Uterus (tissue), 4 donors: ENCODE results near the gene TBL1X. TPM values are rescaled to one million over a fixed set of nuclear protein-coding genes. Genes with fewer than 3 reads are reported as not detected.

Source experiments
- DNase-seq, 2 donors: peaks; one replicate each; pipeline ENCODE4 v3.0.0-alpha.2; 2019 to 2020
- H3K27ac ChIP-seq, 2 donors: fragments of 200-600 bp; sonication (generic); 1 replicate in 1 of 2; 2 replicates in 1 of 2; pipeline ENCODE4 v1.5.1; 2016 to 2018
- H3K27me3 ChIP-seq, 2 donors: fragments of 200-600 bp; sonication (generic); one replicate each; pipeline ENCODE4 v1.5.1; 2018 to 2019; ENCODE audit warnings: control low read depth in 1 of 2
- H3K36me3 ChIP-seq, 2 donors: fragments of 200-600 bp; sonication (generic); one replicate each; pipeline ENCODE4 v1.5.1; 2019; ENCODE audit warnings: control low read depth in 1 of 2
- H3K4me1 ChIP-seq, 2 donors: fragments of 200-600 bp; sonication (generic); one replicate each; pipeline ENCODE4 v1.5.1; 2018 to 2019; ENCODE audit warnings: control low read depth in 1 of 2
- H3K4me3 ChIP-seq, 2 donors: fragments of 200-600 bp; sonication (generic); 1 replicate in 1 of 2; 2 replicates in 1 of 2; pipeline ENCODE4 v1.5.1; 2018 to 2019; ENCODE audit warnings: mild to moderate bottlenecking in 1 of 2
- H3K9me3 ChIP-seq, 2 donors: fragments of 200-600 bp; sonication (generic); one replicate each; pipeline ENCODE4 v1.5.1; 2019; ENCODE audit warnings: control low read depth in 1 of 2
- POLR2A ChIP-seq, 2 donors: fragments of 450-650 bp; IDR thresholded peaks; one replicate each; pipeline ENCODE4 v1.6.1; 2016; ENCODE audit warnings: antibody characterized with exemption in 2 of 2, mild to moderate bottlenecking in 1 of 2, moderate library complexity in 1 of 2
- intact Hi-C: fragments of 100-400 bp; cut with DNase I; formaldehyde crosslinking; loops from one replicate; pipeline ENCODE4 v1.15.1; 2023; ENCODE audit warnings: low total_unique reads
- total RNA-seq, 4 donors: library from RNA; depleted of rRNA in 3 of 4; stranded (reverse); fragments of >200 nt in 3 of 4; gene quantifications; one replicate each; pipeline versions ENCODE4 v1.1.0 to v1.2.4, GENCODE V29; 2014 to 2023
- TF ChIP-seq, protein P1 (sequence below), 4 experiments: fragments of 200-600 bp in 2 of 4; fragments of 450-650 bp in 2 of 4; sonication (generic) in 2 of 4; IDR thresholded peaks; one replicate each; pipeline ENCODE4 v1.5.1; 2016 to 2019; ENCODE audit warnings: antibody characterized with exemption in 4 of 4, mild to moderate bottlenecking in 2 of 4, moderate library complexity in 1 of 4
- donor health status: DM: yes; HTN: yes; CAD: no.

Gene TBL1X
- total RNA-seq, 4 donors from 2014 or later = 15.4 to 121 (median 47.7) TPM

DNA sequence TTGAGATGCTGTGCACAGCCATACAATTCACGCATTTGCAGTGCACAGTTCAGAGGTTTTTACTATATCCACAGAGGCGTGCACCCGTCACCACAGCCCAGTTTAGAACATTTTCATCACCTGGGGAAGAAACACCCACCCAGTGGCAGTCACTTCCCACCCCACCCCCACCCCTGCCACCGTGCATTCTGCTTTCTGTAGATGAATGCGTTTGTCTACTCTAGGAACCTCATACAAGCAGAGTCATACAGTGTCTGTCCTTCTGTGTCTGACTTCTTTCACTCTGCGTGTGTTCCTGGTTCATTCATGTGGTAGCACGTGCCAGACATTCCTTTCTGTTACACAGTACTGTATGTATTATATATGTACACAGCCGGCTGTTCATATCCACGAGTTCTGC lies 122.8 kb downstream of the TBL1X start:
- H3K4me3 ChIP-seq = no peak overlapping the region
- H3K4me1 ChIP-seq = no peaks in the 10 kb centered on the region
- TF ChIP-seq POLR2A (IDR thresholded peaks at IDR 0.05) = no peak
- TF ChIP-seq, protein P1, sequence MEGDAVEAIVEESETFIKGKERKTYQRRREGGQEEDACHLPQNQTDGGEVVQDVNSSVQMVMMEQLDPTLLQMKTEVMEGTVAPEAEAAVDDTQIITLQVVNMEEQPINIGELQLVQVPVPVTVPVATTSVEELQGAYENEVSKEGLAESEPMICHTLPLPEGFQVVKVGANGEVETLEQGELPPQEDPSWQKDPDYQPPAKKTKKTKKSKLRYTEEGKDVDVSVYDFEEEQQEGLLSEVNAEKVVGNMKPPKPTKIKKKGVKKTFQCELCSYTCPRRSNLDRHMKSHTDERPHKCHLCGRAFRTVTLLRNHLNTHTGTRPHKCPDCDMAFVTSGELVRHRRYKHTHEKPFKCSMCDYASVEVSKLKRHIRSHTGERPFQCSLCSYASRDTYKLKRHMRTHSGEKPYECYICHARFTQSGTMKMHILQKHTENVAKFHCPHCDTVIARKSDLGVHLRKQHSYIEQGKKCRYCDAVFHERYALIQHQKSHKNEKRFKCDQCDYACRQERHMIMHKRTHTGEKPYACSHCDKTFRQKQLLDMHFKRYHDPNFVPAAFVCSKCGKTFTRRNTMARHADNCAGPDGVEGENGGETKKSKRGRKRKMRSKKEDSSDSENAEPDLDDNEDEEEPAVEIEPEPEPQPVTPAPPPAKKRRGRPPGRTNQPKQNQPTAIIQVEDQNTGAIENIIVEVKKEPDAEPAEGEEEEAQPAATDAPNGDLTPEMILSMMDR (IDR thresholded peaks at IDR 0.05) = no peak
- no peaks in the 10 kb centered on the region for H3K27me3 ChIP-seq
- H3K36me3 ChIP-seq = no peaks in the 10 kb centered on the region
- H3K9me3 ChIP-seq = no peaks in the 10 kb centered on the region
- DNase-seq = no peak
- intact Hi-C loops = no loop called here
- H3K27ac ChIP-seq = no peak overlapping the region

DNA sequence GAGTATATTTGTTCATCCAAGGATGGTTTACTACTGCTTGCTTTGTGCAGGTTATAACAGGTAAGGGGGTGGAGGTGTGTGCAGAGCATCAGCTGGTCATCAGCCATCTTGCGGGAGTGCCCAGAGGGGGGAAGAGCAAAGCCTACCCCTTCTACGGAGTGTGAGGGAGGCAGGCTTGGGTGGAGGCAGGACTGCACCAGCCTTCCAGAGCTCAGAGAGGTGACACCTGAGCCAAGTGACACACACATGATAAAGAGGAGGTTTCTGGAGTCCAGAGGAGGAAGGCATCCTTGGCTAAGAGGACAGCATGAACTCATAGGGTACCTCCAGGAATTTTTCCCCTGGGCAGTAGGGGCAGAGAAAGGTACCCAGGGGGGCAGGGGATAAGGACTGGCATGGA lies 126.6 kb downstream of the TBL1X start:
- no peaks in the 10 kb centered on the region for H3K9me3 ChIP-seq
- intact Hi-C loops = no loop called here
- no peak overlapping the region for H3K4me3 ChIP-seq
- no peaks in the 10 kb centered on the region for H3K36me3 ChIP-seq
- no peaks in the 10 kb centered on the region for H3K4me1 ChIP-seq
- TF ChIP-seq, protein P1 (IDR thresholded peaks at IDR 0.05) = no peak
- no peak for TF ChIP-seq POLR2A (IDR thresholded peaks at IDR 0.05)
- H3K27me3 ChIP-seq = no peaks in the 10 kb centered on the region
- no peak overlapping the region for H3K27ac ChIP-seq
- no peak for DNase-seq

DNA sequence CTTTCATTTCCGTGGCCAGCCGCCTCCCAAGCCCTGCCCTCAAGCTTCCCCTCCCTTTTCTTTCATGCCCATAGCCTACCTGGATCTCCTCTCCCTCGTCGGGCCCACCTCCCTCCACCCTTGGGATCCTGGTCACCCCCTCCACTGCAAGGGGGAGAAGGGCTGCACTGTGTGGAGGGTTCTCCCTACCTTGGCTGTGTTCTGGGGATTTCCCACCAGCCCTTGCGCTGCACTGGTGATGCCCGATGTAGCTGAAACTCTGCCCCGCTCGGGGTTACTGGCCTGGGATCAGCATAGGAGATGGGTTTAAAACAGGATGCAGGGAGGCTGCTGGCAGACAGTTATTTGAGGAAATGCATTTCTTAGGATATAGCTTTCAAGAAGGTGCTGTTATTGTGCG lies 128.9 kb downstream of the TBL1X start:
- no peaks in the 10 kb centered on the region for H3K9me3 ChIP-seq
- no peaks in the 10 kb centered on the region for H3K27me3 ChIP-seq
- intact Hi-C loops = no loop called here
- H3K4me3 ChIP-seq = no peak overlapping the region
- no peak overlapping the region for H3K27ac ChIP-seq
- no peak for DNase-seq
- TF ChIP-seq, protein P1 (IDR thresholded peaks at IDR 0.05) = no peak
- TF ChIP-seq POLR2A (IDR thresholded peaks at IDR 0.05) = no peak
- no peaks in the 10 kb centered on the region for H3K4me1 ChIP-seq
- no peaks in the 10 kb centered on the region for H3K36me3 ChIP-seq

DNA sequence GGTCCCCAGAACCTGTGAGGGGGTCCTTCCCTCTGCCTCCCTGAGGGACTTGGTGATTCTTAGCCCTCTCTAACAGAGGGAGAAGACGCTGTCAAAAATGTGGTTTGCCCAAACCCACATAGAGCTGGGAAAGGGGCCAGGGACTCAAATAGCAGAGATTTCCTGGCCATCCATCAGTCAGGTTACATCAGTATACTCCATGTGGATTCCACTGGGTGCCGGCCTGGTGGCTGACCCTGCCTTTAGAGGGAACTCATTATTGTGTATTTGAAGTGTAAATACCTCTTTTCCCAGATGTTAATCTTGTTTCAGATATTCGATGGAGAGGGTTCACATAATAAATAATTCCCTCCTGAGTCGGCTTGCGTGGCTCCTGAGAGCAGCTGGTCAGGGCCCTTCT lies 130.3 kb downstream of the TBL1X start:
- H3K27me3 ChIP-seq = no peaks in the 10 kb centered on the region
- no peak overlapping the region for H3K27ac ChIP-seq
- no peaks in the 10 kb centered on the region for H3K9me3 ChIP-seq
- H3K36me3 ChIP-seq = no peaks in the 10 kb centered on the region
- H3K4me3 ChIP-seq = no peak overlapping the region
- no peaks in the 10 kb centered on the region for H3K4me1 ChIP-seq
- intact Hi-C loops = no loop called here
- DNase-seq = no peak
- TF ChIP-seq, protein P1 (IDR thresholded peaks at IDR 0.05) = no peak
- no peak for TF ChIP-seq POLR2A (IDR thresholded peaks at IDR 0.05)

DNA sequence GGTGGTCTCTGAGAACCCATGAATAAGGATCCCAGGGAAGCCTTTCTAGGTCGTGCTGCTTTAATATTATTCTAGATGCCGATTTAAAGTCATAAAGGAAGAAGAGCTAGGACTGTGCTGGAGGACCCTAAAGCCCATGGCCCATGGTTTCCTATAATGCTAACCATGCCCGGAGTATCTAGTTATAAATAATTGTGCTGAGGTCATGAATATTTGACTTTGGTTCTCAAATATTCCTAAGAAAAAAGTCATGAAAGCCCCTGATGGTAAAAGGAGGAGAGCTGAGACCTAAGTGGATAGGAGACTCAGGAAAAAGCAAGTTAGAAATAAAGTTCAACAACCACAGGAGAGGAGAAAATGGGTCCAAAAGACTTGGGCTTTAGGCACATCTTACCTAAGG lies 132.0 kb downstream of the TBL1X start:
- Histone ChIP-seq H3K27me3 (no peaks in the 10 kb centered on the region), H3K4me1 (no peaks in the 10 kb centered on the region), H3K36me3 (no peaks in the 10 kb centered on the region), H3K27ac (no peak overlapping the region), H3K9me3 (no peaks in the 10 kb centered on the region), H3K4me3 (no peak overlapping the region)
- DNase-seq = no peak
- TF ChIP-seq, protein P1 (IDR thresholded peaks at IDR 0.05) = no peak
- no peak for TF ChIP-seq POLR2A (IDR thresholded peaks at IDR 0.05)
- intact Hi-C loops = no loop called here
